Effector CD8-positive, alpha-beta T cell (primary cell): Measurements from ENCODE around the gene TANGO2.

Source experiments
- DNase-seq: peaks from one replicate; lab custom pipeline; 2025; lab: John Stamatoyannopoulos, UW

Gene TANGO2

DNA sequence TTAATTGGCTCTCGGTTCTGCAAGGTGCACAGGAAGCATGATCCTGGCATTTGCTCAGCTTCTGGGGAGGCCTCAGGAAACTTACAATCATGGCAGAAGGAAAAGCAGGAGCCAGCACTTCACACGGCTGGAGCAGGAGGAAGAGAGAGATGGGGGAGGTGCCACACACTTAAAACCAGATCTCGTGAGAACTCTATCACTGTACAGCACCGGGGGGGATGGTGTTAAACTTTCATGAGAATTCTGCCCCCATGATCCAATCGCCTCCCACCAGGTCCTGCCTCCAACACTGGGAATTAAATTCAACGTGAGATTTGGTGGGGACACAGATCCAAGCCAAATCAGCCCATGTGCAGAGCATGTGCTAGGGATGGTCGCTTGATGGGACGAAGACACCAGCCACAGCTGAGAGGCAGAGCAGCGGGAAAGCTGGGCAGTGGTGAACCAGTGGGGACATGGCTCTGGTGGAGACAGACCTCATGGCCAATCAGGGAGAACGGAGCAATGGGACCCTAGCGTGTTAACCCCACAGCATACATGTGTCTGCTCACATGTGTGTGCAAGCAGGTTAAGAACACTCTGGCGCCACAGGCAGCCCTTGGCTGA lies 6.2 kb downstream of the TANGO2 start:
- DNase-seq = no peak

GRCh38 chr22:20027966-20028854 lies 7.3 kb downstream of the TANGO2 start:
- DNase-seq = no peak

GRCh38 chr22:20028855-20029549 lies 8.1 kb downstream of the TANGO2 start:
- DNase-seq = no peak

- no peak for DNase-seq
These were observed 8.8 kb downstream of the TANGO2 start for GRCh38 chr22:20029550-20030225.

DNA sequence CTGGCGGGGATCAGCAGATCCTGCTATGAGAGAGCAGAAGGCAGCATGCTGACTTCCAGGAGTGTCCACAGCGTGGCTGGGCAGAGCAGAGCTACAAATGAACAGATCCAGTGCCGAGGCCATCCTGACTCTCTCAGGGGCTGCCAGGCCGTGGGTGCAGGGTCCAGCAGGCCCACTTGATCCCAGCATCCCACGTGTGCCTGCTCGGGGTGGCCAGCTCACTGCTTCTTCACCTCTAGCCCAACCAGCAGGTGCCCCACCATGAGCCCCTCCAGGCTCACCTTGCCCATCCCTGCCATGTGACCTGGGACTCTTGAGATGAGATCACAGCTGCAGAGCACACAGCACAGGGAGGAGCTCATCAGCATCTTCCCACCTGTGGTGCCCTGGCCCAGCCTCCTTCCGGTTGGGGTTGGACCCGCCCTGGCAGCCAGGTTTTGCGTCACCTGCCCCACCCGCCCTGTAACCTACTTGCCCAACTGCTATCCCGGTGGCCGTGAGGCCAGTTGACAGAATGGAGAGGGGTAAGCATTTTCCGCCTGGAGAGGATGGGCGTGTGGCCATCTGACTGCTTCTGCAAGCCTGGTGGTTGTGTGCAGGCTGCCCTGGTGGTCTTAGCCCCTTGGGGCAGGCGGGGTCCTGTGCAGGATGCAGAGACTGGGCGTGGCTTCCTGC lies 11.0 kb downstream of the TANGO2 start:
- DNase-seq = no peak

DNA sequence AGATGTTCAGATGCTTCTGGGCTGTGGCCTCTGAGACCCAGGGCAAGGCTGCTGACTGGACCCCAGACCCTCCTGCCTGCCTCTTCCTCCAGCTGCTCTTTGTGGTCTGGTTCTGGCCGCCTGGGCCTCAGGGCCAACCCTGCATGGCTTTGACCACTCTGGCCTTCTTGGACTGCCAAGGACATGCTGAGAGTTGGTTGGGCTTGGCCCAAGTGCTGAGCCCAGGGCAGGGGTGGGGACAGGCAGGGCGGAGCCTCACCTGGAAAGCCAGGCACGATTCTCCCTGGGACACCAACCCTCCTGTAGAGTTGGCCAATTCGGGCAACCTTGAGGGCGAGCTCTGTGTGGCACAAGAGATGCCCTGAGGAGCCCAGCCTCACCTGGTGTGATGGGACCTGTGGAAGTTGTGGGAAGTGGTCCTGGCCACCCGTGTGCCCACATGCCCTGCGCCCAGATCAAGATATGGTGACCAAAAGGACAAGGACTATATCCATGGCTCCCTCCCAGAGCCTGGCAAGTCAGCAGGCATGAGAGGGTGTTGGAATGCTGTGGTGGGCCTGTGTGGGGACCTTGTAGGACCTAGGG lies 11.6 kb downstream of the TANGO2 start:
- no peak for DNase-seq

- DNase-seq = no peak
These were observed 12.3 kb downstream of the TANGO2 start for GRCh38 chr22:20033045-20033706.

DNA sequence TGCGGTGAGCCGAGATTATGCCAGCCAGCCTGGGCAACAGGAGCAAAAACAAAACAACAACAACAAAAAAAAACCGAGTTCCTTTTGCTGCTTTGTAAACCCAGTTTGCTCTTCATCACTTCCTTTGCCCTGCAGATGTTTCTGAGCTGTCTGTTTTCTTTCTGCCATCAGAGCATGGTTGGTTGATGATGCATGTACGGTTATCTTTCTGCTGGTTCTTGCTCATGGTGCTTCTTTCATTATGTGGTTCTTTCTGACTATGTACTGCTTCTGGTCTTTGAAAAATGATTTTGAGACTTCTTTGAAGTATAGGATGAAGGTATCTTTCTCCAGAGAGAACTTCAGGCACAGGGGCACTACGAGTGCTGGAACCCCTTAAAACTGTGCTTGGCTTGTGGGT lies 13.2 kb downstream of the TANGO2 start:
- DNase-seq = no peak

- DNase-seq = no peak
These were observed 14.6 kb downstream of the TANGO2 start for GRCh38 chr22:20035375-20036083.

DNA sequence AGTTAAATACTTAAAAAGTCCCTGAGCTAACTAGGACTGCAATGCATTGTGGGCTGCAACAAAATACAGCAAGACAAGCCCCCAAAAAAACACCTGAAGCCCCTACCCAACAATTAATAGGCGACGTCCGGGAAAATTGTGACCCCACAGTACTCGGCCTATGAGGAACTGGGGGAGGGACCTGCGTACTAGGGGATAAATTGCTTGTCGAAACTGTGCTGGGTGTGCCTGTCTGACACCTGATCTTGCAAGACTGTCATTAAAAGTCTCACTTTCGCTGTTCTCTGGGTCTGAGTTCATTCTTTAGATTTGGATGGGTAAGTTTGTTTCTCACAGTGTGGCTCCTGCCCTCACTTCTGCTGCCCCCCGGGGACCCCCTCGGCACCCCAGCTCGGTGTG lies 15.2 kb downstream of the TANGO2 start:
- no peak for DNase-seq

- DNase-seq = no peak
These were observed 15.9 kb downstream of the TANGO2 start for GRCh38 chr22:20036535-20037392.

DNA sequence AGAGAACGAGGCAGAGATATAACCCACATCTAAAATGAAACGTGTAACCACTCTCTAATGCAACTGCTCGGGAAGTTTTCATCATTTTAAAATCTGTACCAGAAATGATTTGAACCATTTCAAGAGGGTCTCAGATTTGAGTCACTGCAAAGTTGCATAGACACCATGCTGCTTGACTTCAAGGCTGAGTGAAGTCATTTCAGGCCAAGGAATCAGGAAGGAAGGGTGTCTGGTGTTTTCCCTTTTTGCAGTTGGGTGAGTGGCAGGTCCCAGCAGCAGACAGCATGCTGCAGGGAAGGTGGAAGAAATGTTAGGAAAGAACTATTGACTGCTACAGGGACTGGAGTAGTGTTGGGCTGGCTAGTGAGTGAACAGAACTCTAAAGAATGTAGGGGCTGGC lies 16.5 kb downstream of the TANGO2 start:
- DNase-seq = no peak

DNA sequence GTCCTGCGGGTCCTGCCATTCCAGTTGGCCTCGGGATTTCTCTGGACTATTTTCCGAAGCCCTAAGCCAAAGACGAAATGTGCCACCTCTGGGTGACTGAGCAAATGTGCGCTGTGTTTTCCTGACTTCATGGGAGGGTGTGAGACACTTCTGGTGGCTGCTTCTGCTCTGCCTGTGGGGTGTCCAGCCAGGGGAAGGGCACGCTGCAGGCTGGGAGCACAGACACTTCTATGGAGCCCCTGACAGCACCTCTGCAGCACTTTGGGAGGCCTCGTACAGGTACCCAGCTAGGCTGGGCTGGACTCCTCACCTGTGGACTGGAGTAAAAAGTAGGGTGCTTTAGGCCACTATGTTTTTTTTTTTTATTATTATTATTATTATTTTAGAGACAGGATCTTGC lies 17.7 kb downstream of the TANGO2 start:
- no peak for DNase-seq

DNA sequence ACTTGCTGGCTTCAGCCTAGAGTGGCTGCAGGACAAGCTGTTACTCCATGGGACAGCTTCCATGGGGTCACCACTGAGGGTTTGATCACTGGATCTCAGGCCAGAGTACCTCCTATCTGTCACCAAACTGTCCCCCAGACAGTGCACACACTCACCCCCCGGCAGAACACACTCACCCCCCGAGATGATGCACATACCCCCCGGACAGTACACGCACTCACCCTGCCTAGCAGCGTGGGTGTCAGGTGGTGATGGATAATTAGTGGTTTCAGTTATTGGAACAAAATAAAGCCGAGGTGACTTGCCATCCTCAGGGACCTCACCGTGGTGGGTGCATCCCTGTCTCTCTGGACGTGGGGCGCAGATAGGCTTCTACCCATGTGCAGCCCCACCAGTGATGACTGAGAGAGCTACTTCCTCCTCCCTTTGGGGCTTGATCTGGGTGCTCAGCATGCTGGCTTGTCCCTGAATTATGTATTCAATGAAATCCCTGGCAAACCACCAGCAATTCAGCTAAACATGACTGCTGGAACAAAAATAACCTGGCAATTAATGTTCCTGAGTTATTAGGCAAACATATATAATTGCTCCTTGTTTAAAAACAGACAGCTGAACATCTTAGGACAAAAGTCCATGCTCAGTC lies 18.9 kb downstream of the TANGO2 start:
- no peak for DNase-seq

GRCh38 chr22:20040327-20041200 lies 19.7 kb downstream of the TANGO2 start:
- no peak for DNase-seq

DNA sequence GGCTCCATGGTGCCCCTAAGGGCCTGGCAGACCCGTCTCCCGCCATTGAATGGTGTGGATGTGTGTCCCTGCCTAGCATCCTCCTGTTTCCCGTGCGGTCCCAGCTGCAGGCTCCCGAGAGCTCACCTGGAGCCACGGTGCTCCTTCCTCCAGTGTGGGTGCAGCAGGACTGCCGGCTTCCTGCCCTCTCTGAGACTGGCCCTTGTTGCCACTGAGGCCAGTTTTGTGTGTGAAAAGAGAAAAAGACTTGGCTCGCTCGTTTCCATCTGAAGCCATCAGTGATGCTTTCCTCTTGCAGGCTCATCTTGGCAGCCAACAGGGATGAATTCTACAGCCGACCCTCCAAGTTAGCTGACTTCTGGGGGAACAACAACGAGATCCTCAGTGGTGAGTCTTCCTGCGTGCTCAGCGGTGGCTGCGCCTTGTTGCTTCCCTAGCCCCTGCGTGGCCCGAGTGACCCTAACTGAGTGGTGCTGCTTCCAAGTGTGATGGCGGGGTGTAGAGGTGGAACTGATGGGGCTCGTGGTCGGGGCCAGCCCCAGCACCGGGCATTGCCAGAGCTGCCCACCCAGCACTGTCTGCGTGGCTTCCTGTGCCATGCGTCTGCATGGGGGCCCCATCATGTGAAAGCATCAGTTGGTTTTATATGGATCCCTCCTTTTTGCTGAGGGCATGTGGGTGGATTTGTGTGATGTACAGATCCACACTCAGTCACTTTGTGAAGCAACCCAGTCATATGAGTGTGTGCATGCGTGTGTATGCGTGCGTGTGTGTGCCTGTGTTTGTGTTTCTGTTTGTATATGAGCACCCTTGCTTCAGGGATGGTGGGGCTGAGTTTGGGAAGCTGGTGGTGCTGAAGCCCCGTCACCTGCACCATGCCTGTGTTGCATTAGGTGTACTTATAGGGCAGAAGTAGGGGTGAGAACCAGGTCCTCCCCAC lies 22.4 kb downstream of the TANGO2 start:
- no peak for DNase-seq

GRCh38 chr22:20043997-20044342 lies 23.1 kb downstream of the TANGO2 start:
- DNase-seq = no peak
